CD14-positive monocyte (primary cell): ENCODE measurements around the gene CYSLTR2. TPM values are rescaled to one million over a fixed set of nuclear protein-coding genes. Genes with fewer than 3 reads are reported as not detected.

Experiments
- DNase-seq, 3 donors: peaks; one replicate each; pipeline ENCODE4 v3.0.0-alpha.2; 2011 to 2022
- H2AFZ ChIP-seq: 2 replicates; pipeline ENCODE4 v1.6.0; 2012; ENCODE audit warnings: mild to moderate bottlenecking, low read depth, low read length, inconsistent platforms; ENCODE audit not compliant: insufficient read depth, poor library complexity, severe bottlenecking
- H3K27ac ChIP-seq, 2 donors: 1 replicate in 1 of 2; 2 replicates in 1 of 2; pipeline ENCODE4 v1.5.1; 2012 to 2013; ENCODE audit warnings: low read length in 2 of 2, control low read depth in 1 of 2, inconsistent platforms in 1 of 2, low read depth in 1 of 2, mild to moderate bottlenecking in 1 of 2
- H3K27me3 ChIP-seq, 2 donors: one replicate each; pipeline versions ENCODE4 v1.6.0 to v1.6.1; 2011 to 2013; ENCODE audit warnings: low read length in 2 of 2; ENCODE audit not compliant: control insufficient read depth in 2 of 2, insufficient read depth in 2 of 2
- H3K36me3 ChIP-seq, 2 donors: replicated peaks in 1 of 2; 1 replicate in 1 of 2; 2 replicates in 1 of 2; pipeline versions ENCODE4 v1.5.1 to v1.6.1; 2012 to 2013; ENCODE audit warnings: low read length in 2 of 2, control low read depth in 1 of 2, inconsistent platforms in 1 of 2, mild to moderate bottlenecking in 1 of 2; ENCODE audit not compliant: insufficient read depth in 2 of 2, control insufficient read depth in 1 of 2
- H3K4me1 ChIP-seq, 2 donors: 1 replicate in 1 of 2; 2 replicates in 1 of 2; pipeline versions ENCODE4 v1.5.1 to v1.6.1; 2012 to 2013; ENCODE audit warnings: low read length in 2 of 2, control low read depth in 1 of 2, inconsistent platforms in 1 of 2, mild to moderate bottlenecking in 1 of 2, moderate library complexity in 1 of 2; ENCODE audit not compliant: insufficient read depth in 2 of 2, control insufficient read depth in 1 of 2
- H3K4me2 ChIP-seq: replicated peaks from 2 replicates; pipeline ENCODE3; 2012; ENCODE audit warnings: low read length, moderate library complexity, mild to moderate bottlenecking; ENCODE audit not compliant: poor library complexity, severe bottlenecking; ENCODE audit errors: extremely low read depth
- H3K4me3 ChIP-seq, 3 experiments: fragments of 200-600 bp in 1 of 3; sonication (generic) in 1 of 3; replicated peaks in 1 of 3; 1 replicate in 2 of 3; 2 replicates in 1 of 3; pipeline ENCODE4 v1.5.1; 2011 to 2013; ENCODE audit warnings: low read length in 3 of 3, mild to moderate bottlenecking in 3 of 3, control low read depth in 2 of 3, low read depth in 2 of 3, inconsistent platforms in 1 of 3, moderate library complexity in 1 of 3
- H3K79me2 ChIP-seq: 2 replicates; pipeline ENCODE4 v1.6.0; 2012; ENCODE audit warnings: mild to moderate bottlenecking, control low read depth, inconsistent platforms, low read length, moderate library complexity; ENCODE audit not compliant: insufficient read depth
- H3K9ac ChIP-seq: 2 replicates; pipeline ENCODE4 v1.6.0; 2017; ENCODE audit warnings: low read length, mild to moderate bottlenecking; ENCODE audit not compliant: insufficient read depth, poor library complexity, severe bottlenecking
- H3K9me3 ChIP-seq, 2 donors: replicated peaks in 1 of 2; 1 replicate in 1 of 2; 2 replicates in 1 of 2; pipeline versions ENCODE4 v1.5.1 to v1.6.1; 2012 to 2013; ENCODE audit warnings: low read length in 2 of 2, control low read depth in 1 of 2; ENCODE audit not compliant: control insufficient read depth in 1 of 2, insufficient read depth in 1 of 2
- H4K20me1 ChIP-seq: 2 replicates; pipeline ENCODE4 v1.6.0; 2012; ENCODE audit warnings: mild to moderate bottlenecking, low read length, control low read depth, moderate library complexity; ENCODE audit not compliant: insufficient read depth
- H3K27ac Mint-ChIP-seq, 7 donors: one replicate each; pipeline ENCODE4 v1.8.0; 2020; ENCODE audit warnings: mild to moderate bottlenecking in 7 of 7, mixed read lengths in 7 of 7, moderate library complexity in 6 of 7, inconsistent platforms in 2 of 7
- H3K27me3 Mint-ChIP-seq, 3 donors: one replicate each; pipeline ENCODE4 v1.8.0; 2021 to 2022; ENCODE audit warnings: low read depth in 3 of 3, mild to moderate bottlenecking in 3 of 3, mixed read lengths in 3 of 3, moderate library complexity in 3 of 3, inconsistent platforms in 1 of 3
- H3K36me3 Mint-ChIP-seq, 2 donors: one replicate each; pipeline ENCODE4 v1.8.0; 2020; ENCODE audit warnings: mixed read lengths in 2 of 2, inconsistent platforms in 1 of 2, mild to moderate bottlenecking in 1 of 2
- H3K4me1 Mint-ChIP-seq: one replicate; pipeline ENCODE4 v1.8.0; 2020; ENCODE audit warnings: mild to moderate bottlenecking, mixed read lengths
- H3K4me3 Mint-ChIP-seq, 2 donors: one replicate each; pipeline ENCODE4 v1.8.0; 2020; ENCODE audit warnings: mild to moderate bottlenecking in 2 of 2, mixed read lengths in 2 of 2, moderate library complexity in 1 of 2
- H3K9me3 Mint-ChIP-seq, 7 donors: one replicate each; pipeline ENCODE4 v1.8.0; 2020 to 2022; ENCODE audit warnings: mixed read lengths in 7 of 7, mild to moderate bottlenecking in 6 of 7, moderate library complexity in 6 of 7, inconsistent platforms in 2 of 7
- WGBS: methylation state at CpG from one replicate; pipeline ENCODE4 v1.1.5; 2013; ENCODE audit warnings: missing lambda C conversion rate; ENCODE audit not compliant: insufficient coverage; 5-methylcytosine and 5-hydroxymethylcytosine counted together
- intact Hi-C, 2 donors: fragments of 100-400 bp; cut with micrococcal nuclease; formaldehyde crosslinking; loops; one replicate each; pipeline versions ENCODE4 v1.15.0 to v1.15.1; 2023
- polyA plus RNA-seq, 3 donors: library from polyadenylated mRNA; depleted of rRNA in 1 of 3; unstranded in 2 of 3; stranded (reverse) in 1 of 3; fragments of 300-500 nt in 2 of 3; fragments of >200 nt in 1 of 3; fragmentation: Illumina TruSeq in 2 of 3; gene quantifications; 1 replicate in 2 of 3; 2 replicates in 1 of 3; pipeline ENCODE4 v1.2.3, GENCODE V29; 2012 to 2021
- TF ChIP-seq, protein P1 (sequence below): fragments of 200-600 bp; IDR thresholded peaks from one replicate; pipeline ENCODE4 v1.8.0; 2022; ENCODE audit warnings: antibody characterized with exemption, mild to moderate bottlenecking

The CYSLTR2 gene
- polyA plus RNA-seq, 3 donors = 1.9 to 6.5 (median 4.1) TPM

DNA sequence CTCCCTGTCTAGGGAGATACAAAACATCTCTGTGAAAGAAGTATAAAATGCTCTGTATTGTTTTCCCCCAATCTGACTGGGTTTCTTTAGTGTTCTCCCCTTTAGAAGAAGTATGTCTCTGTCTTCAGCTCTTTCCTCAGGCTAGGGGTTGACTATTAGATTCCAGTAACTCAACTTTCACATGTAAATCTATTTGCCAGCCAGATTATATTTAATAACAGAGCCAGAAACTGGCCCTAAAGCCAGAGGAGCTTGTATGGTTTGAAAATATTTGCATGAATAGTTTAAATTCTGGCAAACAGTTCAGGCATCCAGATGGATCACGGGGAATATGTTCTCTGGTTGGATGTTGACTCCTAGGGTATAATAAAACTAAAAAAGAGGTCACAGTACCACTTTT is 22.3 kb upstream of the CYSLTR2 start:
- H3K9me3 ChIP-seq = peaks cover 8 to 16% of the 10 kb centered on the region in 2 donors
- TF ChIP-seq, protein P1, sequence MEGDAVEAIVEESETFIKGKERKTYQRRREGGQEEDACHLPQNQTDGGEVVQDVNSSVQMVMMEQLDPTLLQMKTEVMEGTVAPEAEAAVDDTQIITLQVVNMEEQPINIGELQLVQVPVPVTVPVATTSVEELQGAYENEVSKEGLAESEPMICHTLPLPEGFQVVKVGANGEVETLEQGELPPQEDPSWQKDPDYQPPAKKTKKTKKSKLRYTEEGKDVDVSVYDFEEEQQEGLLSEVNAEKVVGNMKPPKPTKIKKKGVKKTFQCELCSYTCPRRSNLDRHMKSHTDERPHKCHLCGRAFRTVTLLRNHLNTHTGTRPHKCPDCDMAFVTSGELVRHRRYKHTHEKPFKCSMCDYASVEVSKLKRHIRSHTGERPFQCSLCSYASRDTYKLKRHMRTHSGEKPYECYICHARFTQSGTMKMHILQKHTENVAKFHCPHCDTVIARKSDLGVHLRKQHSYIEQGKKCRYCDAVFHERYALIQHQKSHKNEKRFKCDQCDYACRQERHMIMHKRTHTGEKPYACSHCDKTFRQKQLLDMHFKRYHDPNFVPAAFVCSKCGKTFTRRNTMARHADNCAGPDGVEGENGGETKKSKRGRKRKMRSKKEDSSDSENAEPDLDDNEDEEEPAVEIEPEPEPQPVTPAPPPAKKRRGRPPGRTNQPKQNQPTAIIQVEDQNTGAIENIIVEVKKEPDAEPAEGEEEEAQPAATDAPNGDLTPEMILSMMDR = no peak
- H3K27ac ChIP-seq = no peak overlapping the region
- H3K36me3 Mint-ChIP-seq = no peaks in the 10 kb centered on the region
- no peak overlapping the region for H3K27ac Mint-ChIP-seq
- no peaks in the 10 kb centered on the region for H4K20me1 ChIP-seq
- H3K36me3 ChIP-seq = no peaks in the 10 kb centered on the region
- peaks cover 6 to 17% (median 10%) of the 10 kb centered on the region in 7 donors for H3K9me3 Mint-ChIP-seq
- H3K9ac ChIP-seq = no peak overlapping the region
- no peaks in the 10 kb centered on the region for H3K79me2 ChIP-seq
- peaks cover 6% of the 10 kb centered on the region for H3K4me1 Mint-ChIP-seq
- no peaks in the 10 kb centered on the region for H3K27me3 Mint-ChIP-seq
- no peak overlapping the region for H3K4me3 Mint-ChIP-seq
- no peak for DNase-seq
- H3K4me2 ChIP-seq = no peak overlapping the region
- H3K4me1 ChIP-seq = peaks cover 3 to 4% of the 10 kb centered on the region in 2 donors
- intact Hi-C loops = no loop called here
- no peak overlapping the region for H2AFZ ChIP-seq
- no peak overlapping the region for H3K4me3 ChIP-seq
- WGBS = no CpG with 5 or more reads among the region's 1 CpG
- H3K27me3 ChIP-seq = no peaks in the 10 kb centered on the region

DNA sequence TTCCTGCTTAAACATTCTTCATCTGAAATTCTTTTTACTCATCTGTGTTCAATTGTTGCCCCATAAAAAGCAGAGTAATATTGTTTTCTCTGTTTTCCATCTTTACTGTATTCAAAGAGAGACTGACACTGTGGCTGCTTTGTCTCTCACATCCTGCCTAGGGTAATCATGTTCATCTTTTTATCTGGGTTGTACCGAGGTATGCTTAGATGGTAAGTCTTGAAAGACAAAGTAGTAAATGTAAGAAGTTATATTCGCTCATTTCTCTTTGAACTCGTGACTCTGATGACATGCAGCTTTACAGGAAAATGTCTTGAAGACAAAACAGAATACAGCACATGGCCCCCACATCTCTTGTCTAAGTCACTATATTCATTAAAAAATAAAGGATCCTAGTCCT is 20.0 kb upstream of the CYSLTR2 start:
- Histone ChIP-seq H2AFZ (no peak overlapping the region), H3K36me3 (no peaks in the 10 kb centered on the region), H3K9ac (no peak overlapping the region), H3K27ac (no peak overlapping the region), H3K4me3 (no peak overlapping the region), H3K27me3 (no peaks in the 10 kb centered on the region), H3K4me1 (no peaks in the 10 kb centered on the region), H3K4me2 (no peak overlapping the region), H3K79me2 (no peaks in the 10 kb centered on the region), H3K9me3 (peaks cover 19 to 21% of the 10 kb centered on the region in 2 donors), H4K20me1 (no peaks in the 10 kb centered on the region)
- Mint-ChIP-seq H3K4me3 (no peak overlapping the region), H3K27ac (peak overlapping the region in 2 of 7 donors; percentile 13 to 18), H3K36me3 (no peaks in the 10 kb centered on the region), H3K4me1 (peaks cover 5% of the 10 kb centered on the region), H3K9me3 (peaks cover 12 to 28% (median 17%) of the 10 kb centered on the region in 7 donors), H3K27me3 (peaks cover 0 to 2% (median 0%) of the 10 kb centered on the region in 3 donors)
- DNase-seq = no peak
- TF ChIP-seq, protein P1 = no peak
- WGBS = 100% methylated on average over 1 of the region's 3 CpGs
- intact Hi-C loops = no loop called here
